ENCODE measurements around the gene NME3.

The NME3 gene

GRCh38 chr16:1785846-1786170 lies 14.5 kb upstream of the NME3 start:
- TF ChIP-seq, protein P1, sequence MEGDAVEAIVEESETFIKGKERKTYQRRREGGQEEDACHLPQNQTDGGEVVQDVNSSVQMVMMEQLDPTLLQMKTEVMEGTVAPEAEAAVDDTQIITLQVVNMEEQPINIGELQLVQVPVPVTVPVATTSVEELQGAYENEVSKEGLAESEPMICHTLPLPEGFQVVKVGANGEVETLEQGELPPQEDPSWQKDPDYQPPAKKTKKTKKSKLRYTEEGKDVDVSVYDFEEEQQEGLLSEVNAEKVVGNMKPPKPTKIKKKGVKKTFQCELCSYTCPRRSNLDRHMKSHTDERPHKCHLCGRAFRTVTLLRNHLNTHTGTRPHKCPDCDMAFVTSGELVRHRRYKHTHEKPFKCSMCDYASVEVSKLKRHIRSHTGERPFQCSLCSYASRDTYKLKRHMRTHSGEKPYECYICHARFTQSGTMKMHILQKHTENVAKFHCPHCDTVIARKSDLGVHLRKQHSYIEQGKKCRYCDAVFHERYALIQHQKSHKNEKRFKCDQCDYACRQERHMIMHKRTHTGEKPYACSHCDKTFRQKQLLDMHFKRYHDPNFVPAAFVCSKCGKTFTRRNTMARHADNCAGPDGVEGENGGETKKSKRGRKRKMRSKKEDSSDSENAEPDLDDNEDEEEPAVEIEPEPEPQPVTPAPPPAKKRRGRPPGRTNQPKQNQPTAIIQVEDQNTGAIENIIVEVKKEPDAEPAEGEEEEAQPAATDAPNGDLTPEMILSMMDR (IDR thresholded peaks at IDR 0.05; ENCODE audit: low read length, missing control alignments), result no peak
- no peak for DNase-seq (ENCODE audit: low read depth)
- no peak overlapping the region for H3K4me3 ChIP-seq (replicated peaks; ENCODE audit: low read depth, low read length)

- TF ChIP-seq, protein P1 (IDR thresholded peaks at IDR 0.05; ENCODE audit: low read length, missing control alignments), result no peak
- no peak for DNase-seq (ENCODE audit: low read depth)
- H3K4me3 ChIP-seq (replicated peaks; ENCODE audit: low read depth, low read length), result no peak overlapping the region
Observed at GRCh38 chr16:1784977-1785845, 13.9 kb upstream of the NME3 start.

- H3K4me3 ChIP-seq (replicated peaks; ENCODE audit: low read depth, low read length), result peak within 1 kb of the TSS; percentile 90
- TF ChIP-seq, protein P1 (IDR thresholded peaks at IDR 0.05; ENCODE audit: low read length, missing control alignments), result no peak
- DNase-seq (ENCODE audit: low read depth), result peak; percentile 100
Observed at GRCh38 chr16:1782408-1783264, 11.3 kb upstream of the NME3 start, which contains the start of the genes NUBP2 and SPSB3. Gene NUBP2 (plus strand): TSS chr16:1782960. CDS start chr16:1783021, 61 bp downstream. Gene SPSB3 (minus strand): TSS chr16:1782571. CDS start chr16:1781483, 1,088 bp downstream.

GRCh38 chr16:1781758-1782407 lies 10.5 kb upstream of the NME3 start:
- H3K4me3 ChIP-seq (replicated peaks; ENCODE audit: low read depth, low read length), result peak overlapping the region; percentile 75
- no peak for DNase-seq (ENCODE audit: low read depth)
- TF ChIP-seq, protein P1 (IDR thresholded peaks at IDR 0.05; ENCODE audit: low read length, missing control alignments), result no peak

GRCh38 chr16:1781254-1781653 lies 9.9 kb upstream of the NME3 start:
- no peak for DNase-seq (ENCODE audit: low read depth)
- H3K4me3 ChIP-seq (replicated peaks; ENCODE audit: low read depth, low read length), result peak overlapping the region; percentile 75
- TF ChIP-seq, protein P1 (IDR thresholded peaks at IDR 0.05; ENCODE audit: low read length, missing control alignments), result no peak

DNA sequence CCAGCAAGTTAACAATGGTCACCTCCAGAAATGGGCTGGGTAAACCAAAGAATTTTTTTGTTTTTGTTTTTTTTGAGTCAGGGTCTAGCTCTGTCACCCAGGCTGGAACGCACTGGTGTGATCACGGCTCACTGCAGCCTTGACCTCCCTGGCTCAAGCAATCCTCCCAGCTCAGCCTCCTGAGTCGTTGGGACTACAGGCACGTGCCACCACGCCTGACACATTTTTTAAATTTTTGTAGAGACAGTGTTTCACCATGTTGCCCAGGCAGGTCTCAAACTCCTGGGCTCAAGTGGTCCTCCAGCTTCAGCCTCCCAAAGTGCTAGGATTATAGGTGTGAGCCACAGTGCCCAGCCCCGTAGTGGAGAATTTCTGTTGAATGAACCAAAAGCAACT lies 9.3 kb upstream of the NME3 start:
- TF ChIP-seq, protein P1 (IDR thresholded peaks at IDR 0.05; ENCODE audit: low read length, missing control alignments), result no peak
- H3K4me3 ChIP-seq (replicated peaks; ENCODE audit: low read depth, low read length), result no peak overlapping the region
- DNase-seq (ENCODE audit: low read depth), result no peak
